Stimulated activated CD4-positive, alpha-beta T cell treated with anti-CD3 and anti-CD28 coated beads, Interleukin-1b, Interleukin-23, amount 100 ng/mL, for 1 hour (primary cell): Measurements from ENCODE around the gene P3H1.
"Not testable (repeated sequence)": the region's sequence is repeated elsewhere in the genome, so short reads cannot be mapped to it uniquely, and the experiment has no call there.

ENCODE experiments used
- DNase-seq, 2 donors: peaks; one replicate each; pipeline ENCODE4 v3.0.0-alpha.2; 2020; ENCODE audit warnings: low read depth in 2 of 2

The P3H1 gene

GRCh38 chr1:42769811-42770210 lies 3.0 kb upstream of the P3H1 start:
- DNase-seq: no peak

GRCh38 chr1:42768172-42768571 lies 1.3 kb upstream of the P3H1 start:
- DNase-seq: no peak

GRCh38 chr1:42767510-42768000 lies 727 bp upstream of the P3H1 start:
- DNase-seq: no peak

GRCh38 chr1:42765832-42766740 lies 742 bp downstream of the P3H1 start:
- peak in 1 of 2 donors; percentile 25 for DNase-seq

GRCh38 chr1:42765269-42765668 lies 1.6 kb downstream of the P3H1 start:
- no peak for DNase-seq

- no peak for DNase-seq
These were observed 4.6 kb downstream of the P3H1 start for GRCh38 chr1:42762269-42762668.

GRCh38 chr1:42761567-42761966 lies 5.3 kb downstream of the P3H1 start:
- DNase-seq: no peak

- DNase-seq: no peak
These were observed 7.7 kb downstream of the P3H1 start for GRCh38 chr1:42759114-42759513.

- no peak for DNase-seq
These were observed 8.2 kb downstream of the P3H1 start for GRCh38 chr1:42758641-42759040.

GRCh38 chr1:42757892-42758275 lies 8.9 kb downstream of the P3H1 start:
- DNase-seq: no peak

- no peak for DNase-seq
These were observed 9.6 kb downstream of the P3H1 start for GRCh38 chr1:42756956-42757891.

GRCh38 chr1:42753070-42753469 lies 13.8 kb downstream of the P3H1 start:
- no peak for DNase-seq

- DNase-seq: no peak
These were observed 14.5 kb downstream of the P3H1 start for GRCh38 chr1:42752284-42752683.

- not testable (repeated sequence) for DNase-seq
These were observed 15.2 kb downstream of the P3H1 start for GRCh38 chr1:42751511-42752070.

- DNase-seq: no peak
These were observed 16.8 kb downstream of the P3H1 start for GRCh38 chr1:42750041-42750440.

GRCh38 chr1:42748461-42749410 lies 18.1 kb downstream of the P3H1 start:
- DNase-seq: no peak

GRCh38 chr1:42748021-42748420 lies 18.8 kb downstream of the P3H1 start:
- no peak for DNase-seq

- peak in 1 of 2 donors; percentile 27 for DNase-seq
These were observed 19.7 kb downstream of the P3H1 start for GRCh38 chr1:42747125-42747524.

- no peak for DNase-seq
These were observed 20.3 kb downstream of the P3H1 start for GRCh38 chr1:42746436-42747105.

GRCh38 chr1:42745851-42746250 lies 21.0 kb downstream of the P3H1 start:
- no peak for DNase-seq

GRCh38 chr1:42744148-42744413 lies 22.7 kb downstream of the P3H1 start:
- no peak for DNase-seq
